AG09319 (cell line): ENCODE results near the gene STAMBP.
A peak's percentile ranks its signal among the peaks of the same experiment; 100 is the strongest.

ENCODE experiments used
- DNase-seq: peaks from one replicate; pipeline ENCODE4 v3.0.0-alpha.2; 2010; ENCODE audit warnings: low read depth; ENCODE audit errors: extremely low read depth
- TF ChIP-seq, protein P1 (sequence below): IDR thresholded peaks from 2 replicates; pipeline ENCODE4 v1.5.1; 2011; ENCODE audit warnings: low read depth, mild to moderate bottlenecking, inconsistent platforms, low read length, moderate library complexity

The STAMBP gene

DNA sequence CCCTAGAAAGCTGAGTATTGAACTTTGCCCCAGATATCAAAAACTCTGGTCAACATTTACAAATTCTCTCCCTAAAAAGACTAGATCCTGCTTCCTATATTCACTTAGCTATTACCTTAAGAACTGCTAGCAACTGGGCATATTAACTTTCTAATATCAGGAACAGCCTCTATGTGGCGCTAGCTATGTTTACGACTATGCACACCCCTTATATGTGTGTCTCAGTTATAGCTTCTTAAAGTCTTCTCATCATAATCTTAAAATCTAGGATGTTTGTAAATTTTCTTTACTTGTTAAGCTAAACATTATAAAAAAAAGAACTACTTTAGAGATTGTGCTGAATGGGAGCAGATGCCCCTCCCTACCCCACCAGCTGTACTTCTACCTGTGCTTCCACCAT lies 1.7 kb upstream of the STAMBP start:
- TF ChIP-seq, protein P1, sequence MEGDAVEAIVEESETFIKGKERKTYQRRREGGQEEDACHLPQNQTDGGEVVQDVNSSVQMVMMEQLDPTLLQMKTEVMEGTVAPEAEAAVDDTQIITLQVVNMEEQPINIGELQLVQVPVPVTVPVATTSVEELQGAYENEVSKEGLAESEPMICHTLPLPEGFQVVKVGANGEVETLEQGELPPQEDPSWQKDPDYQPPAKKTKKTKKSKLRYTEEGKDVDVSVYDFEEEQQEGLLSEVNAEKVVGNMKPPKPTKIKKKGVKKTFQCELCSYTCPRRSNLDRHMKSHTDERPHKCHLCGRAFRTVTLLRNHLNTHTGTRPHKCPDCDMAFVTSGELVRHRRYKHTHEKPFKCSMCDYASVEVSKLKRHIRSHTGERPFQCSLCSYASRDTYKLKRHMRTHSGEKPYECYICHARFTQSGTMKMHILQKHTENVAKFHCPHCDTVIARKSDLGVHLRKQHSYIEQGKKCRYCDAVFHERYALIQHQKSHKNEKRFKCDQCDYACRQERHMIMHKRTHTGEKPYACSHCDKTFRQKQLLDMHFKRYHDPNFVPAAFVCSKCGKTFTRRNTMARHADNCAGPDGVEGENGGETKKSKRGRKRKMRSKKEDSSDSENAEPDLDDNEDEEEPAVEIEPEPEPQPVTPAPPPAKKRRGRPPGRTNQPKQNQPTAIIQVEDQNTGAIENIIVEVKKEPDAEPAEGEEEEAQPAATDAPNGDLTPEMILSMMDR, result peak; percentile 34
- no peak for DNase-seq

DNA sequence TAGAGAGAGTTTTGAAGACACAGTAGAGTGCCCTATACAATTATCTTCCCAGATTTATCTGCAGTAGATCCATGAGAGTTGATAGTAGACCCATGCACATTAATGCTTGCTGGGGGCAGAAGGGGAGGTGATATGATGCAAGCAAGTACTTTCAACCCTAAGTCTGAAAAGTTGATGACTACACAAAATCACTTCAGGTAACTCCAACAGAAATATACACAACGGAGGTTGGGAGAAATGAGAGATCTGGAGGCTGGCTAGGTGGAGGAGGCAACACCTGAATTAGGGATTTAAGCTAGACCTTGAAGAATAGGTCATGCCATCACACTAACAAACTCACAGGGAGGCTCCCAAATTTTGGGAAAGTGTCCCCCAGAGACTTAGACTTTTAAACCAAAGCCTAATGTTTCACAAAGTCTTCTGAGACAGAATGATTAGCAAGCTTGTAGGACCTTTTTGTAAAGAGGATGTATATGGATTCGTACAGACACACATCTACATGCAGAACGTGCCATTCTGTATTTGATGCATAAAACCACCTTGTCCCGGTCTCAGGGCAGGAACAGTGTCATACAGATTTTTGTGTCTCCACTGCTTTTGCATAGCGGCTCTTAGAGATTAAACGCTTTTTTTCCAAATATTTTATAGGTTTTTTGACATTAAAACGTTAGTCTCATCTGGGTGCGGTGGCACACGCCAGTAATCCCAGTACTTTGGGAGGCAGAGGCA lies 937 bp upstream of the STAMBP start:
- DNase-seq, result no peak
- TF ChIP-seq, protein P1, result no peak

DNA sequence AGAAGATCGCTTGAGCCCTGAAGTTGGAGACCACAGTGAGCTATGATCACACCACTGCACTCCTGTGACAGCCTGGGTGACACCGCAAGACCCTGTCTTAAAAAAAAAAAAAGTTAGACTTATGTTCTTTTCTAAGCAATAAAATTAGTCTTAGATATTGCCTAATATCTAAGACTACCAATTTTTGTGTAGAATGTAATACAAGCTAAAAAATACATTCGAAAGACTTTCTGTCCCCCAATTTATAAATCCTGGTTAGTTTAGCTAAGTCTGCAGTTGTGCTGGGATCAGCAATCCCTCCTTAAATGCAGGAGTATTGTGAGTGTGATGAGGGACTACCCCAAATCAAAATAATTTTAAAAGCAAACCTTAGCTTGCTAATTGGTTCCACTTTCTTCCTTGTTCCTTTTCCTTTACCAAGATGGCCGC lies 358 bp upstream of the STAMBP start:
- DNase-seq, result no peak

DNA sequence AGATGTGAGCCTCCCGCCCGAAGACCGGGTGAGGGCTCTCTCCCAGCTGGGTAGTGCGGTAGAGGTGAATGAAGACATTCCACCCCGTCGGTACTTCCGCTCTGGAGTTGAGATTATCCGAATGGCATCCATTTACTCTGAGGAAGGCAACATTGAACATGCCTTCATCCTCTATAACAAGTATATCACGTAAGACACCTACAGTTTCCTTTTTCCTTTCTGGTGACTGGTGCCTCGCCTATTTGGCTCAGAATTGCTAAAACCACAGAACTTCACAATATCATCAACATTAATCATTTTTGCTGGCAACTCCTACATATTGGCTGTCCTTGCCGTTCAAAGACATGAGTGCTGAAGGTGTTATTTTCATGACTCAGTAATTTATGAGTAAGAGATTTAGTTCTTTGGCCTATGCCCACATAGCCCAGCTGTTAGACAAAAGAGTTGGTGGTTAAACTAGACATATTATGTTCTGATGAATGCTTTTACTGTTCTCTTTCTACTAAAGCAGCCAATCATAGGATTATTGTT lies 2.2 kb downstream of the STAMBP start:
- peak; percentile 50 for DNase-seq
- TF ChIP-seq, protein P1, result no peak

More for the DNA sequence above, 358 bp upstream of the STAMBP start:
- TF ChIP-seq, protein P1, result no peak

DNA sequence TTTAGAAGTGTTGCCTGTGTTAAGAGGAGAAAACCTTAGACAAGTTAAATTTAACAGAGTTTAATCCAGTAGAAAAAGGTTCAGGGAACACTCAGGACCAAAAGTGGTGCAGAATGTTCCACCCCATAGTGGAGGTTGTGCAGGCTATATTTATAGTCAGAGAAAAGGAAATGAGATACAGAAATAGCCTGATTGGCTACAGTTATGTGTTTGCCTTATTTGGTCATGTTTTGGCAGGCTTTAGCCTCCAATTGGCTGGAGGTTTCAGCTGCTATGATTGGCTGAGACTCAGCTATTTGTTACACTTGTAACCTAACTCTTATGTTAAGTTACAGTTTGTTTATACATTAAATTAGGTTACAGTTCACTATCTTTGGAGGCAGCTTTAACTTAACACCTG lies 4.2 kb downstream of the STAMBP start:
- TF ChIP-seq, protein P1, result no peak
- DNase-seq, result no peak

DNA sequence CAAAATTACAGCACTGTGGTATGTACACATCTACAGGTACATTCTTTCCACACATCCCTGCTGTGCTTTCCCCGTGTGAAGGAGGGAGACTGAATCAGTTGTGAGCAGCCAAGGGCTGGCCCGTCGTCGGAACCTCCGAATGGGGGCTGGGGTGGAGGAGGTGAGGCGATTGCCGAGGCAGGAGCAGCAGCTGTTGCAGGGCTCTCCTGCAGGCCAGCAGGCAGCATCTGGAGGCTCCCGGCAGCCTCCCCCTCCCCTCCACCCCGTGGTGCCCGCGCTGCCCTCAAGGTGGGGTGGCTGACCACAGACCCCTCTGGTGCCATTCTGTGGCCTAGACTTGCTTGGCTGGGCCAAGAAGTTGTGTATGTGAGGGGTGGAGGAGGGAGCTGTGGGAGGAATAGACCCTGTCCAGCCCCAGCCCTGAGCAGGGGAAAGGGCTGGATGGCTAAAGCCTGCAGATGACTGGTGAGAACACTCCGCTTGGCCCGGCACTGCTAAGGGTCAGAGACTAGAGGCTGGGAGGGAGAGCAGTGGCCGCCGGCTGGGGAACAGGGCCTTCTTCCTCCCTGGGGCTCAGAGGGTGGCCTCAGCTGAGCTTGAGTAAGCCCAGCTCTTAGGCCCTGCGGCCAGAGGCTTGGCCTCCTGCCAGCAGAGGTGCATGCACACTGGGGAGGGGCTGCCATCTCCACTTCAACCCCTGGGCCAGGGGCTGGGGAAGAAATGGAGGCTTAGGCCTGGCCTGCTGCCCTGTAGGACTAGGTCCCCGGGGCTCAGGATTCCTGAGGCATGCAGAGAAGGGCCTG lies 7.6 kb downstream of the STAMBP start:
- DNase-seq, result no peak
- TF ChIP-seq, protein P1, result no peak

DNA sequence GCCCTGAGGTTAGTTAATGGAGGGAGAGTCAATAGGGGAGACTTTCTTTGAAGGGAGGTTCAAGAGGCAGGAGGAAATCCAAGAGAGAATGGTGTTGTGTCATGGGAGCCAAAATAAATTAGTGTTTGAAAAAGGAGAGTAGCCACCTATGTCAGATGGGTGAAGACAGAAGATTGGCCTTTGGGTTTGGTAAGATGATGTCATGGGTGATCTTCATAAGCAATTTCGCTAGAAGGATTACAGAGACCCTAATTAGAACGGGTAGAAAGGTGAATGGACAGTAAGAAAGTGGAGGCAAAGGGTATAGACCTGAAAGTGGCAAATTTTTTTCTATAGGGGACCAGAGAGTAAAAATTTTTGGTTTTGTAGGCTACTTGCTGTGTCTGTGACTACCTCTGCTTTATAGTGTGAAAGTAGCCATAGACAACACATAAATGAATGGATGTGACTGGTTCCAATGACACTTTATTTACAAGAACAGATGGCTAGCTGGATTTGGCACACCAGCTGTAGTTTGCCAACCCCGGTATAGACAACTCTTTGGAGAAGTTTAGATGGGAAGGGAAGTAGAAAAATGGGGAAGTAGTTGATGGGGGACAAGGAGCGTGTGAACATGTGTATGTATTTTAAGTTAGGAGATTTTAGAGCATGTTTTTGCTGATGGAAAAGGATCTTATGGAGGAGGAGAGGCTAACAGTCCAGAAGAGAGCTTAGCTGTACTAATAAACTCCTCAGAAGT lies 9.3 kb downstream of the STAMBP start:
- TF ChIP-seq, protein P1, result no peak
- no peak for DNase-seq
